ENCODE results near the gene USP12.

Gene USP12

GRCh38 chr13:27053210-27053884 lies 118.3 kb downstream of the USP12 start:
- no peak for TF ChIP-seq CTCF (IDR thresholded peaks at IDR 0.05; ENCODE audit: low read depth, low read length, missing control alignments)
- DNase-seq (ENCODE audit: low read depth), result no peak
- H3K4me3 ChIP-seq (ENCODE audit: low read depth, low read length), result no peak overlapping the region

GRCh38 chr13:27052551-27053208 lies 118.9 kb downstream of the USP12 start:
- no peak overlapping the region for H3K4me3 ChIP-seq (ENCODE audit: low read depth, low read length)
- no peak for DNase-seq (ENCODE audit: low read depth)
- TF ChIP-seq CTCF (IDR thresholded peaks at IDR 0.05; ENCODE audit: low read depth, low read length, missing control alignments), result no peak

- TF ChIP-seq CTCF (IDR thresholded peaks at IDR 0.05; ENCODE audit: low read depth, low read length, missing control alignments), result no peak
- DNase-seq (ENCODE audit: low read depth), result no peak
- H3K4me3 ChIP-seq (ENCODE audit: low read depth, low read length), result no peak overlapping the region
Measured at GRCh38 chr13:27047081-27047480, 124.5 kb downstream of the USP12 start.

GRCh38 chr13:27044837-27045570 lies 126.6 kb downstream of the USP12 start:
- DNase-seq (ENCODE audit: low read depth), result peak; percentile 26
- TF ChIP-seq CTCF (IDR thresholded peaks at IDR 0.05; ENCODE audit: low read depth, low read length, missing control alignments), result no peak
- H3K4me3 ChIP-seq (ENCODE audit: low read depth, low read length), result no peak overlapping the region; the same call in 1 of the 2 replicates

GRCh38 chr13:27043013-27043412 lies 128.6 kb downstream of the USP12 start:
- no peak for DNase-seq (ENCODE audit: low read depth)

GRCh38 chr13:27041341-27041740 lies 130.3 kb downstream of the USP12 start:
- no peak overlapping the region for H3K4me3 ChIP-seq (ENCODE audit: low read depth, low read length)
- DNase-seq (ENCODE audit: low read depth), result no peak
- no peak for TF ChIP-seq CTCF (IDR thresholded peaks at IDR 0.05; ENCODE audit: low read depth, low read length, missing control alignments)

More at GRCh38 chr13:27043013-27043412, 128.6 kb downstream of the USP12 start:
- no peak for TF ChIP-seq CTCF (IDR thresholded peaks at IDR 0.05; ENCODE audit: low read depth, low read length, missing control alignments)
- no peak overlapping the region for H3K4me3 ChIP-seq (ENCODE audit: low read depth, low read length)
